ENCODE results near the gene UGT1A1. TPM values are rescaled to one million over a fixed set of nuclear protein-coding genes. Genes with fewer than 3 reads are reported as not detected.

The UGT1A1 gene
- total and polyA plus RNA-seq, 10 of the 15 experiments (the other 5 are each of a cell fraction or from before 2014, with no cell fraction given) = not detected

DNA sequence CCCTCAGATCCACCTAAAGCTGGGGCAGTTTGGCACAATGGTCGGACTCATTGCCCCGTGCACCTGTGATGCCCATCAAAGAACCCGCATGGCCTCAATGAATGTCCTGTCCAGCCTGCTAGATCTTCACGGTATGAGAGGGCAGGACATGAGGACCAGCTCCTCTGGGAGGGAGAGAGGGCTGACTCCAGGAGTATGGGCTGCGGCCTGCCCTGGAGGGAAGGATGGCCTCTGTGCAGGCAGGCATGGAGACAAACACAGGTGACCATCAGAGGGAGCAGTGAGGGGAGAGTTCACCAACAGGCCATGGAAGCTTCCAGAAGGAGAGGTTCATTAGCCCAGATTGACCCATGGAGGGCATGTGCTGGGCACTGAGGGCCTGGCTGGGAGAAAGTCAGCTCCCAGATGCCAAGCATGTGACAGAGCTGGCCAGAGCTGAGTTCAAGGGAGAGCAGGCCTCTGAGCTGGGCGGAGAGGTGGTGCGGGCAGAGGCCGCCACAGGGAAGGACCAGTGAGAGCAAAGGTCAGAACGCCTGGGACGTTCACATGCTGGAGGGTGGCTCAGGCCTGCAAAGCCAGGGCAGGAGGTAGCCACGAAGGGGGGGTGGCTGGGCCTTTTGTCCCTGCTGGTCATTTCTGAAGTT is 58.0 kb downstream of the UGT1A1 start:
- ChIA-PET POLR2A (no interaction called here), CTCF (no interaction called here), RAD21 (ENCODE audit: unreplicated experiment) (no interaction called here), SMC1A (ENCODE audit: uncharacterized antibody, unreplicated experiment) (no interaction called here)
- BruUV-seq (replicated peaks) = no TSS peak
- Histone ChIP-seq H3K9me3 (replicated peaks; ENCODE audit: control insufficient read depth, insufficient read depth, low read length) (no peaks in the 10 kb centered on the region), H3K27ac (ENCODE audit: control insufficient read depth, insufficient read depth) (no peak overlapping the region), H3K4me1 (ENCODE audit: control insufficient read depth, insufficient read depth, low read length) (no peaks in the 10 kb centered on the region), H3K27me3 (replicated peaks in 1 of 2; ENCODE audit: control insufficient read depth in 2 of 2, insufficient read depth in 2 of 2, low read length in 1 of 2) (no peaks in the 10 kb centered on the region; a peak in 3 of 4 replicates), H3K4me3 (no peak overlapping the region), H2AFZ (ENCODE audit: control insufficient read depth, low read depth, low read length) (no peak overlapping the region), H4K20me1 (ENCODE audit: control insufficient read depth, insufficient read depth) (no peaks in the 10 kb centered on the region), H3K79me2 (ENCODE audit: control insufficient read depth, insufficient read depth, low read length) (no peaks in the 10 kb centered on the region), H3K9ac (ENCODE audit: control insufficient read depth, insufficient read depth, low read length) (no peak overlapping the region), H3K36me3 (ENCODE audit: control insufficient read depth in 2 of 2, insufficient read depth in 2 of 2, low read length in 1 of 2) (no peaks in the 10 kb centered on the region), H3K4me2 (ENCODE audit: control insufficient read depth, insufficient read depth) (no peak overlapping the region)
- 29% methylated on average over 11 of the region's 11 CpGs for WGBS (ENCODE audit: insufficient coverage, insufficient replicate concordance, low lambda C conversion rate, missing lambda C conversion rate)
- FAIRE-seq (no peak), ATAC-seq (no peak), DNase-seq (ENCODE audit: low read depth, low spot score) (no peak)
- TF ChIP-seq KAT2A (conservative IDR thresholded peaks at IDR 0.05; ENCODE audit: control insufficient read depth, low read depth, low read length) = no peak
- TF ChIP-seq MTA3 (IDR thresholded peaks at IDR 0.05; ENCODE audit: borderline replicate concordance, low read length) = no peak
- no peak for TF ChIP-seq CBX3 (IDR thresholded peaks at IDR 0.05; ENCODE audit: borderline replicate concordance, low read depth)
- no peak for TF ChIP-seq ESRRA (IDR thresholded peaks at IDR 0.05; ENCODE audit: low read length)
- no peak for TF ChIP-seq ZBED1 (IDR thresholded peaks at IDR 0.05; ENCODE audit: borderline replicate concordance)
- no peak for TF ChIP-seq GABPA (IDR thresholded peaks at IDR 0.05; ENCODE audit: low read depth)
- TF ChIP-seq CBFB (IDR thresholded peaks at IDR 0.05; ENCODE audit: low read depth) = no peak
- no peak for TF ChIP-seq HDAC2 (IDR thresholded peaks at IDR 0.05)
- no peak for TF ChIP-seq STAT3 (IDR thresholded peaks at IDR 0.05; ENCODE audit: low read depth, low read length)
- no peak for TF ChIP-seq MEF2B (IDR thresholded peaks at IDR 0.05; ENCODE audit: partially characterized antibody, poor library complexity, severe bottlenecking)
- TF ChIP-seq, protein P1, sequence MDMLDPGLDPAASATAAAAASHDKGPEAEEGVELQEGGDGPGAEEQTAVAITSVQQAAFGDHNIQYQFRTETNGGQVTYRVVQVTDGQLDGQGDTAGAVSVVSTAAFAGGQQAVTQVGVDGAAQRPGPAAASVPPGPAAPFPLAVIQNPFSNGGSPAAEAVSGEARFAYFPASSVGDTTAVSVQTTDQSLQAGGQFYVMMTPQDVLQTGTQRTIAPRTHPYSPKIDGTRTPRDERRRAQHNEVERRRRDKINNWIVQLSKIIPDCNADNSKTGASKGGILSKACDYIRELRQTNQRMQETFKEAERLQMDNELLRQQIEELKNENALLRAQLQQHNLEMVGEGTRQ (IDR thresholded peaks at IDR 0.05; ENCODE audit: borderline replicate concordance, low read depth, low read length) = no peak
- TF ChIP-seq, protein P2, sequence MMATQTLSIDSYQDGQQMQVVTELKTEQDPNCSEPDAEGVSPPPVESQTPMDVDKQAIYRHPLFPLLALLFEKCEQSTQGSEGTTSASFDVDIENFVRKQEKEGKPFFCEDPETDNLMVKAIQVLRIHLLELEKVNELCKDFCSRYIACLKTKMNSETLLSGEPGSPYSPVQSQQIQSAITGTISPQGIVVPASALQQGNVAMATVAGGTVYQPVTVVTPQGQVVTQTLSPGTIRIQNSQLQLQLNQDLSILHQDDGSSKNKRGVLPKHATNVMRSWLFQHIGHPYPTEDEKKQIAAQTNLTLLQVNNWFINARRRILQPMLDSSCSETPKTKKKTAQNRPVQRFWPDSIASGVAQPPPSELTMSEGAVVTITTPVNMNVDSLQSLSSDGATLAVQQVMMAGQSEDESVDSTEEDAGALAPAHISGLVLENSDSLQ (IDR thresholded peaks at IDR 0.05) = no peak
- TF ChIP-seq RB1 (IDR thresholded peaks at IDR 0.05; ENCODE audit: borderline replicate concordance) = no peak
- no peak for TF ChIP-seq RUNX3 (IDR thresholded peaks at IDR 0.05; ENCODE audit: low read length)
- TF ChIP-seq YY1 (IDR thresholded peaks at IDR 0.05; ENCODE audit: low read depth, low read length) = no peak
- no peak for TF ChIP-seq JUNB (IDR thresholded peaks at IDR 0.05)
- intact Hi-C loops (cut with micrococcal nuclease; ENCODE audit: unreplicated experiment) (no loop called here), in situ Hi-C loops (cut with MboI) (no loop called here)

Measured in GM12878 (cell line).